Memory B cell (primary cell): Measurements from ENCODE around the gene KCTD21.
"Not testable (repeated sequence)": the region's sequence is repeated elsewhere in the genome, so short reads cannot be mapped to it uniquely, and the experiment has no call there.

Experiments
- ATAC-seq: fragments of 150-1000 bp; cut with Tn5 transposase; 2 replicates; pipeline ENCODE4 v1.10.0; 2021; ENCODE audit warnings: low read depth, mild to moderate bottlenecking, moderate library complexity
- DNase-seq, 2 donors: peaks; one replicate each; pipeline ENCODE4 v3.0.0; 2022; ENCODE audit warnings: low spot score in 2 of 2
- H3K27ac Mint-ChIP-seq: one replicate; pipeline ENCODE4 v1.8.0; 2022; ENCODE audit warnings: mild to moderate bottlenecking, moderate library complexity, mixed read lengths
- H3K27me3 Mint-ChIP-seq: one replicate; pipeline ENCODE4 v1.8.0; 2022; ENCODE audit warnings: mixed read lengths
- H3K36me3 Mint-ChIP-seq: one replicate; pipeline ENCODE4 v1.8.0; 2022; ENCODE audit warnings: mild to moderate bottlenecking, mixed read lengths
- H3K4me1 Mint-ChIP-seq: one replicate; pipeline ENCODE4 v1.8.0; 2022; ENCODE audit warnings: mixed read lengths
- H3K4me3 Mint-ChIP-seq: one replicate; pipeline ENCODE4 v1.8.0; 2022; ENCODE audit warnings: mild to moderate bottlenecking, moderate library complexity, mixed read lengths
- H3K9me3 Mint-ChIP-seq: one replicate; pipeline ENCODE4 v1.8.0; 2022; ENCODE audit warnings: mixed read lengths

The KCTD21 gene, protein sequence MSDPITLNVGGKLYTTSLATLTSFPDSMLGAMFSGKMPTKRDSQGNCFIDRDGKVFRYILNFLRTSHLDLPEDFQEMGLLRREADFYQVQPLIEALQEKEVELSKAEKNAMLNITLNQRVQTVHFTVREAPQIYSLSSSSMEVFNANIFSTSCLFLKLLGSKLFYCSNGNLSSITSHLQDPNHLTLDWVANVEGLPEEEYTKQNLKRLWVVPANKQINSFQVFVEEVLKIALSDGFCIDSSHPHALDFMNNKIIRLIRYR

DNA sequence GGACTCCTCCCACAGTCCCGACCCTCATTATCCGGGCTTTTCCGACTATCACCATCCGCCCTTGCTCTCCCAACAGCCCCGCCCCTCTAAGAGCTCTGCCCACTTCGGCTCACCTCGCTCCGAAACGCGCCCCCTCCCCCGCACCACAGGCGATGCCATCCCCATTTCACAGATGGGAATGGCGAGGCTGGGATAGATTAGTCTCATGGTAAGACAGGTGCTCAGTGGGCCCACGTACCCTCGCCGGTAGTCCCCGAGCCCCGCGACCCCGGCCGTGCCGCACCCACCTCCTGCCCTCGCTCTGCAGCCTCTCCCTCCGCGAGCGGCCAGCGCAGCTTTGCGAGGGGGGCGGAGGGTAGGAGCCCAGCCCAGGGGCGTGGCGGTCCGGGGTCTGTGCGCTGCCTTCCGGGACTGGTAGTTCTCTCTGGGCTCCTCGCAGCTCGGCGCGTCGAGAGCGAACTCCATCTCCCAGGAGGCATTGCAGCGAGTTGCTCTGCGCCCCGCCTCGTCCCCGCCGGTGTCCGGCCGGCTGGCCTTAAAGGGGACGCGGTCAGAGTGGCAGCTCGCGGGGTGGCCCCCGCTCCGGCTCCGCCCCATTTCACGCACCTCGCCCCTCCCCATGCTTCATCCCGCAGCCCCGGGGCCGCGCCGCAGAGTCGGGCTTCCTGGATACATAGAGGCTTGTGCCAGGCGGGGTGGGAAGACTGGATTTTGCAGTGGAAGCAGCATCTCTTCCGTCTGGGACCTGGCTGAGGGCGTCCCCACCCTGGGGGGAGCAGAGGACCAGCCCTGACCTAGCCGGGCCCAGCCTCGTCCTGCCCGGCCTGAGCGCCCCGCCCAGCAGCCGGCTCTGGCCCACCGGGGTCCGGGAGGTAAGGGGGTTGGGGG lies at the start of gene KCTD21, which contains the start of gene USP35:
TSS of gene KCTD21 (minus strand) at position 341 of the 888 bp plus-strand sequence. CDS start 14,072 bp downstream, outside the sequence.
TSS of gene USP35 (plus strand) at position 634 of the 888 bp plus-strand sequence. CDS start 7,327 bp downstream, outside the sequence.
- peaks cover 28% of the 10 kb centered on the region for H3K4me1 Mint-ChIP-seq
- no peaks in the 10 kb centered on the region for H3K27me3 Mint-ChIP-seq
- peak within 1 kb of the TSS; percentile 90 for H3K4me3 Mint-ChIP-seq
- no peaks in the 10 kb centered on the region for H3K9me3 Mint-ChIP-seq
- ATAC-seq: peak; percentile 93
- peak within 1 kb of the TSS; percentile 73 for H3K27ac Mint-ChIP-seq
- peaks cover 1% of the 10 kb centered on the region for H3K36me3 Mint-ChIP-seq
- DNase-seq: peak; percentile 84 to 86

DNA sequence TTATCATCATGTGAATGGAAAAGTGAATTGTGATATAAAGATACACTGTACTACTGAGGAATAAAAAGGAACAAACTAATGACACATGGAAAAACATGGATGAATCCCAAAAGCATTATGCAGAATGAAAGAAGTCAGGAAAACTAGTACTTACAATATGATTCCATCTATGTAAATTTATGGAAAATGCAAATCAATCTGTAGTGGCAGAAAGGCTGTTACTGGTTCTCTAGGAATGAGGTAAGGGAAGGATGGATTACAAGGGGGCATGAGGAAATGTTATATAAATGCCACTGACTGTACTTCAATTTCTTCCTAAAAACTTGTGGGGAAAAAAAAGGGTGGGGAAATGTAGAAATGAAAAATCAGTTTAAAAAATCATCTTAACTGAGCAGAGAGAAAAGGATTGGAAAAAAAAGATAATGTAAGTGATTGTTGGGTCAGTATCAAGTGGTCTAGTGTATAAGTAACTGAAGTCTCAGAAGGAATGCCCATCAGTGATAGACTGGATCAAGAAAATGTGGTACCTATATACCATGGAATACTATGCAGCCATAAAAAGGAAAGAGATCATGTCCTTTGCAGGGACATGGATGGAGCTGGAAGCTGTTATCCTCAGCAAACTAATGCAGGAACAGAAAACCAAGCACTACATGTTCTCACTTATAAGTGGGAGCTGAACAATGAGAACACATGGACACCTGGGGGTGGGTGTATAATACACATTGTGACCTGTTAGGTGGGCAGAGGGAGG lies 49.0 kb upstream of the KCTD21 start:
- Mint-ChIP-seq H3K4me3 (no peak overlapping the region), H3K9me3 (peaks cover 15% of the 10 kb centered on the region), H3K4me1 (no peaks in the 10 kb centered on the region), H3K36me3 (peaks cover 37% of the 10 kb centered on the region), H3K27me3 (no peaks in the 10 kb centered on the region), H3K27ac (peak overlapping the region; percentile 12)
- ATAC-seq (no peak), DNase-seq (no peak)

DNA sequence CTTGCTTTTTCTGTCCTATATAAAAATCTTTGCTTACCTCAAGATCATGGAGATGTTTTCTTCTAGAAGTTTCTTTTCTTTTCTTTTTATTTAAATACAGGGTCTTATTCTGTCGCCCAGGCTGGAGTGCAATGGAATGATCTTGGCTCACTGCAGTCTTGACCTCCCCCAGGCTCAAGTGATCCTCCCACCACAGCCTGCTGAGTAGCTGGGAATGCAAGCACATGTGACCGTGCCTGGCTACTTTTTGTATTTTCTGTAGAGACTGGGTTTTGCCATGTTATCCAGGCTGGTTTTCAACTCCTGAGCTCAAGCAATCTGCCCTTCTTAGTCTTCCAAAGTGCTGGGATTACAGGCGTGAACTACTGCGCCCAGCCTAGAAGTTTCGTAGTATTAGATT lies 45.6 kb upstream of the KCTD21 start:
- peaks cover 22% of the 10 kb centered on the region for H3K36me3 Mint-ChIP-seq
- H3K4me3 Mint-ChIP-seq: no peak overlapping the region
- H3K27ac Mint-ChIP-seq: no peak overlapping the region
- H3K27me3 Mint-ChIP-seq: no peaks in the 10 kb centered on the region
- peaks cover 8% of the 10 kb centered on the region for H3K9me3 Mint-ChIP-seq
- DNase-seq: no peak
- peaks cover 12% of the 10 kb centered on the region for H3K4me1 Mint-ChIP-seq
- no peak for ATAC-seq

DNA sequence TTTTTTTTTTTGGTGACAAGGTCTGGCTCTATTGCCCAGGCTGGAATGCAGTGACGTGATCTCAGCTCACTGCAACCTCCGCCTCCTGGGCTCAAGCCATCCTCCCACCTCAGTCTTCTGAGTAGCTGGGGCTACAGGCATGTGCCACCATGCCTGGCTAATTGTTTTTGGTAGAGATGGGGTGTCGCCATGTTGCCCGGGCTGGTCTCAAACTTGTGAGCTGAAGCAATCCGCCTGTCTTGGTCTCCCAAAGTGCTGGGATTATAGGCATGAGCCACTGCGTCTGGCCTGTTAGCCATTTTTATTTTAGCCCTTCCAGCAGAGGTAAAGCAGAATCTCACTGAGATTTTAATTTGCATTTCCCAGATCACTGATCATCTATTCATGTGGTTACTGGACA lies 44.6 kb upstream of the KCTD21 start:
- not testable (repeated sequence) for H3K9me3 Mint-ChIP-seq, ATAC-seq, H3K27ac Mint-ChIP-seq, DNase-seq, H3K27me3 Mint-ChIP-seq, H3K4me3 Mint-ChIP-seq
- Mint-ChIP-seq H3K4me1 (peaks cover 20% of the 10 kb centered on the region), H3K36me3 (peaks cover 18% of the 10 kb centered on the region)

DNA sequence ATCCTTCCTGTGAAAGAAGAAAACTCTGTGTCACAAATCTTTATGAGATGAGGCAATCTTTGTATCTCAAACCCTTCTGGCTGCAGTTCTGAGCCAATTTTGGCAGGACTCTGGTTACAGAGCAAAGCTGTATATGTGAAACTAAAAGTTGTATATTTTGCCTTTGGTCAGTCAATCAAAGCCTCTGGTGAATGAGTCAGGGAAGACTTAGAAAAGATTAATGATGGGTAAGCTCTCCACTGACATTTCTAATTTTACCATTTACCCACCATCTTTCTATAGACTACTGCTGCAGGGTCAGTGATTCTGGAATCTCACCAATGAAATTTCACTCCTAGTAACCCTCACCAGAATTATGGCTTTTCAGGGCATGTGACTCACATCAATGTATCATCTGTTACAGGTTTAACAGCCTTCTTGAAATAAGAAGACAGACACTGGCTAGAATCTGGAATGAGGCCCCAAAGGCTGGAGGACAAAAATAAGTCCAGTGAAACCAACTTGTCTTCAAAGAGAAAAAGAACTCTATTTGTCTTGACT lies 43.6 kb upstream of the KCTD21 start:
- DNase-seq (no peak), ATAC-seq (no peak)
- no peak overlapping the region for H3K4me3 Mint-ChIP-seq
- peaks cover 22% of the 10 kb centered on the region for H3K4me1 Mint-ChIP-seq
- no peaks in the 10 kb centered on the region for H3K27me3 Mint-ChIP-seq
- no peaks in the 10 kb centered on the region for H3K9me3 Mint-ChIP-seq
- peaks cover 8% of the 10 kb centered on the region for H3K36me3 Mint-ChIP-seq
- no peak overlapping the region for H3K27ac Mint-ChIP-seq

DNA sequence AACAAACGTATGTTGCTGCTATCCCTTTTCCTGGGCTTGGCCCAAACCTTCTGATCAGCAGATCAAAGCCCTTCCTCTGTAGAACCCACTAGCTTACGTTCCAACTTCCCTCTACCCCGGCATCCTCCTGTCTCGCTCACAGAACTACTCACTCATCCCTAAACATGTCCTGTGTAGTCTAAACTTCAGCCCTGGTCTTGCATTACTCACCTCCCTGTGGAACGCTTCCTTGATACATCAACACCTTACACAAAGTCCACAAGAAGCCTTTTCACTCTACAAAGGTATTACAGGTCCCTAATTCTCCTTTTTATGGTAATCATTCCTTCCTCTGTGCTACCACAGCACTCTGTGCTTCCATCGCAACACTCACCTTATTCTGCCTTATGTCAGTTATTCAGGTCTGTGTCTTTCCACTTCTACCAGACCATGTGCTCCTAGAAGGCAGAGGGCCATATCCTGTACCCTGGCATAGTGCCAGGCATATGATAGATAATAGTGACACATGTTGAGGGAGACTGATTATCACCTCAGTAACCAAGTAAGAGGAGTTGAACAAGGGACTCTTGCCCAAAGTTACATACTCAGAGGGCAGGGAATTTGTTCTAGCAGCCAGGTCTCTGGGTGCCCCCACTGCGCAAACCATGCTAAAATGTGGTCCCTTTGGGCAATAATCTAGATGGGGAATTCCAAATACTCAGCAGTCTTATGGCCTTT lies 41.9 kb upstream of the KCTD21 start:
- H3K4me1 Mint-ChIP-seq: peaks cover 24% of the 10 kb centered on the region
- DNase-seq: no peak
- H3K36me3 Mint-ChIP-seq: peaks cover 5% of the 10 kb centered on the region
- H3K27me3 Mint-ChIP-seq: no peaks in the 10 kb centered on the region
- no peak overlapping the region for H3K4me3 Mint-ChIP-seq
- peak overlapping the region; percentile 6 for H3K27ac Mint-ChIP-seq
- no peak for ATAC-seq
- H3K9me3 Mint-ChIP-seq: no peaks in the 10 kb centered on the region

DNA sequence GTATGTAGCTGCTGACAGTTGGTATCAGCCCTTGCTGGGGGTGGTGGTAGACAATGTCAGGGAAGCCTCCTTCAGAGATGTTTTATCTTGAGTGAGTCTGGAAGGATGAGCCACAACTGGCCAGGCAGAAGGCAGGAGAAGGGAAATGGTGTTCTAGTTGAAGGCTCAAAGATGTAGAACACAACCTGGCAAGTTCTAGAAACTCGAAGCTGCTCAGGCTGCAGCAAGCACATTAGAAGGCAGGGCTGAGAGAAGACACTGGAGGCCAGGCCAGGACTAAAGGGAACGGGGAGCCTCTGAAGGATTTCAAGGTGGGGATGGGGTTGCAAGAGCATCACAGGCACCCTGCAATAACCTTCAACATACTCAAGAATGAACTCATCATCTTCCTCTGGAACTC lies 40.7 kb upstream of the KCTD21 start:
- ATAC-seq: no peak
- no peak for DNase-seq
- no peaks in the 10 kb centered on the region for H3K9me3 Mint-ChIP-seq
- no peak overlapping the region for H3K4me3 Mint-ChIP-seq
- peak overlapping the region; percentile 33 for H3K27ac Mint-ChIP-seq
- H3K36me3 Mint-ChIP-seq: peaks cover 14% of the 10 kb centered on the region
- H3K4me1 Mint-ChIP-seq: peaks cover 34% of the 10 kb centered on the region
- H3K27me3 Mint-ChIP-seq: no peaks in the 10 kb centered on the region

DNA sequence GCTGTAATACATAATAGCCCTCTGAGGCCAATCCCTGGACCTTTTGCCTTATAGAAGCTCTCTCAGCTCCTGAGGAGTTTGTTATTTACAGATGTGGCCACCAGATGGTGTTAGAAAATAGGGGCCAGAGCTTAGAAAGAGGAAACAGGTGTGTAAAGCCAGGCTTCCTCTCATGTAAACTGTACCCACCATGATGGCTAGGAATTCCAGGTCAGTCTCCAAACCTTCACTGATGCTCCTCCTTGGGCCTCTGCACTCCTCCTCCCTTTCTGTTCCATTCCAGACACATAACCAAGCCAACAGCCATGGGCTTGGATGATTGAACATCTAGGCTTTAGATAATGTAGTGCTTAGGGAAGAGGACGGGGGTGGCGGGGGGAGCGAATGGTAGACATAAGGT lies 40.0 kb upstream of the KCTD21 start:
- peak in 1 of 2 donors; percentile 46 for DNase-seq
- H3K27me3 Mint-ChIP-seq: no peaks in the 10 kb centered on the region
- peaks cover 14% of the 10 kb centered on the region for H3K36me3 Mint-ChIP-seq
- H3K4me1 Mint-ChIP-seq: peaks cover 38% of the 10 kb centered on the region
- ATAC-seq: peak; percentile 80
- H3K4me3 Mint-ChIP-seq: no peak overlapping the region
- no peak overlapping the region for H3K27ac Mint-ChIP-seq
- H3K9me3 Mint-ChIP-seq: no peaks in the 10 kb centered on the region

DNA sequence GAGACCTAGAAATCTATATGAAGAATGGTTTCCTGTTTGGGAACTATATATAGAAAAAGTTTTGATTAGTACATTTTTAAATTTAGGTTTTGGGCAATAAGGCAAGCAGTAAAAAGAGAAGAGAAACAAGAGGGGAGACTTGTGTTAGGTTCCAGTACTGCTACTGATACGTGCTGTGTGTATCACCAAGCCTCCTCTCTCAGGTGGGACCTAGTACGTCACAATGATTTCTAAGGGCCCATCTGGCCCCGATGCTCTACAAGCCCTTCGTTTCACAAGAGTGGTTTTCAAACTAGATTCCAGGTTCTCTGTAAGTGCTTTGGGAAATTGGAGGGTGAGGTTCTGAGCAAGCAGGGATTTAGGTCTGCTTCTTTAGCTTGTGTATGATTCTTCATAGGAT lies 39.5 kb upstream of the KCTD21 start:
- Mint-ChIP-seq H3K9me3 (no peaks in the 10 kb centered on the region), H3K27me3 (no peaks in the 10 kb centered on the region), H3K4me1 (peaks cover 44% of the 10 kb centered on the region), H3K4me3 (no peak overlapping the region), H3K27ac (no peak overlapping the region), H3K36me3 (peaks cover 14% of the 10 kb centered on the region)
- ATAC-seq (peak; percentile 31), DNase-seq (no peak)

DNA sequence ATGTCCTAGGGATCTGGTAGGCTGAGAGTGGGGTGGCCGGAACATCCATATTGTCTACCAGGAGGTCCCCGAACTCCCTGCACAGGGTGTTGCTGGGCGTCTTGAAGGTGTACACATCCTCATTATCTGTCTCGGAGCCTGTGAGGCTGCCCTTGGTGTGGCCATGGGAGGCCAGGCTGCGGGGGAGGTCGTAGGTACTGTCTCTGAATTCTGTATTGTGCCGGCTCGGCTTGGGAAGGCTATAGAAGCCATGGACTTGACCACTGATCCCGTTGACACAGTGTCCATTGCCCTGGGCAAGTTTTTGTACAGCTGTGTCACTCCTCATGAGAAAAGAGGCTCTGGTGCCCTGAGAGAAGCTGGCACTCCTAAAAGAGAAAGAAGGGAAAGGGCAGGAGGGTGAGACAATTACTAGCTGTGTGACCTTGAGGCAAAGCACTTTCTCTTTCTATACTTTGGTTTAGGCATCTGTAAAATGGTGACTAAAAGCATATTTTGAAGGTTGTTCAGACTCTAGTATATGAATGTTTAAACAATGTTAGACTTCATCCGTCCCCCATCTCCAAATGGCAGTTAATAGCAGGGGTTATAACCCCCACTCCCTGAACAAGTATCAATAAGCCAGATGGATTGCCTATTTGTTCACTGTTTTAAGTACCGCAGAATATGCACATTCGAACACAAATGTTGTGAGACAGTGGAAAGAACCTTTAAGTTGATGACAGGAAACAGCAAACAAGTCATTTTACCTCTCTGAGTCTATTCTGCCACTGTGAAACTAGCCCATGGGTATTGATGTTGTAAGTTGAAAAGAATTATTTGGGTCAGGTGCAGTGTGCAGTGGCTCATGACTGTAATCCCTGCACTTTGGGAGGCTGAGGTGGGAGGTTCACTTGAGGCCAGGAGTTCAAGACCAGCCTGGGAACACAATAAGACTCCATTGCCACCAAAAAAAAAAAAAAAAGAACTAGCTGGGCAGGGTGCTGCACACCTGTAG lies 38.6 kb upstream of the KCTD21 start:
- H3K27me3 Mint-ChIP-seq: no peaks in the 10 kb centered on the region
- no peak for DNase-seq
- H3K4me3 Mint-ChIP-seq: no peak overlapping the region
- H3K9me3 Mint-ChIP-seq: no peaks in the 10 kb centered on the region
- no peak for ATAC-seq
- H3K27ac Mint-ChIP-seq: no peak overlapping the region
- H3K36me3 Mint-ChIP-seq: peaks cover 14% of the 10 kb centered on the region
- peaks cover 44% of the 10 kb centered on the region for H3K4me1 Mint-ChIP-seq

DNA sequence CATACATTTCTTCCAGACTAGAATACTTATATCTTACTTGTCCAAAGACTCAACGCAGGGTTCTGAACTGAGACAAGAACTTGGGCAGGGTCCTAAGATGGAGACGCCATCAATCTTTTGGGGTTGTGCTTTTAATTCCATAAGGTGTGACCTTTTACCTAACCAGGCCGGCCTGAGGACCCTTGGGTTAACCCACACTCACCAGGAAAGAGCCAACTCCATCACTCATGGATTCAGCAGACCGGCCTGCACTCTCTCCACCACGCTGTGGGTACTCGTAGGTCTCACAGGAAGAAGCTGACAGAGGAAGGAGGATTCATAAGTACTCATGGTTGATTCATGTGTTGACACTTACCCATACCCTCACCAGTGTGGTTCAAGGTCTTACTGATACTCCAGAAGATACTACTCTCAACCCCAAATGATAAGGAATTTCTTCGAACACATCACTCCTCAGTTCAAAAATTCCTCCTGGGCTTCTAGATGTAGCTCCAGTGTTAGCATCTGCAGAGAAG lies 36.5 kb upstream of the KCTD21 start:
- no peak for ATAC-seq
- Mint-ChIP-seq H3K9me3 (no peaks in the 10 kb centered on the region), H3K27me3 (no peaks in the 10 kb centered on the region), H3K4me1 (peaks cover 39% of the 10 kb centered on the region), H3K27ac (peak overlapping the region; percentile 28), H3K36me3 (peaks cover 26% of the 10 kb centered on the region), H3K4me3 (no peak overlapping the region)
- no peak for DNase-seq

DNA sequence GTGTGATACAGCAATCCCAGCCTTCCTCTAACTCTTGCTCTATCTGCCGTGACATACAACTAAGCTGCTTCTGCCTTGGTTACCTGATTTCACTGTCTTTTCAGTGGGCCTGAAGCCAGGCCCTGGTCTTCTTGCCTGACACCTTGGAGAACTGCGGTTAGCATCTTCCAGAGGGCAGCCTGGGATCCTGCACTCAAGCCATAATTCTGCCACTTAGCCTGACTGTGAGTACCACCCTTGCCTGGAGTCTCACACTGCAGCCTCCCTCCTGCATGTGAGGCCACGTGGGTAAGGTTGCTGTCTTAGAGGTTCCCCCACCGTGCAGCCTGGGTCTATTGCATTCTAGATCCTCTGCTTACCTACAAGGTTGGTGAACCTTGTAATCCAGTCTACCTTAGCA lies 36.1 kb upstream of the KCTD21 start:
- H3K4me1 Mint-ChIP-seq: peaks cover 37% of the 10 kb centered on the region
- DNase-seq (no peak), ATAC-seq (no peak)
- no peaks in the 10 kb centered on the region for H3K27me3 Mint-ChIP-seq
- H3K36me3 Mint-ChIP-seq: peaks cover 26% of the 10 kb centered on the region
- peak overlapping the region; percentile 12 for H3K4me3 Mint-ChIP-seq
- no peaks in the 10 kb centered on the region for H3K9me3 Mint-ChIP-seq
- peak overlapping the region; percentile 28 for H3K27ac Mint-ChIP-seq
